Measurements from ENCODE around the gene USP10. TPM values are rescaled to one million over a fixed set of nuclear protein-coding genes. Genes with fewer than 3 reads are reported as not detected.

Gene USP10
- total RNA-seq, 1 experiment from 2014 or later, result 203 TPM

DNA sequence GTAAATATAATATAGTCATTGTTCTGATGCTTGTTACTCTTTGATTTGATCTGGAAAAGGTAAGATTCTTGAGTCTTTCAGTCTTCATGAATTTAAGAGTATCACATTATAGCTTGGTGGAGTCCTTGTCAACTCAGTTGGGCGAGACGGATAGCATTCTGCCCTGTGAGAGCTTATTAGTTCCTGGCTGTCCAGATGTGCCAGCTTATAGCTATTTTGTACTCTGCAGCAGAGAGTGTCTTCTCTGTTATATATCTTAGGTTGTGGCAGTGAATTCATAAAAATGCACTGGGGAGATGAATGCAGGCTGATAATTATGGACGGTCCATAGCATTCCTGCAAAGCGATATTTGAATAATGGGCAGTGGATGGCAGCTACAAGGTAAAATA is 69.0 kb downstream of the USP10 start:
- Histone ChIP-seq H4K20me1 (ENCODE audit: control insufficient read depth, insufficient read depth, insufficient read length) (peaks cover 3% of the 10 kb centered on the region), H3T11ph (ENCODE audit: low read length) (no peak overlapping the region), H3K23me2 (ENCODE audit: insufficient read length, low read depth, low read length, poor library complexity, severe bottlenecking) (no peaks in the 10 kb centered on the region), H4K5ac (ENCODE audit: insufficient read length, low read depth, low read length) (no peak overlapping the region), H3K79me1 (ENCODE audit: insufficient read depth, low read depth, low read length, poor library complexity, severe bottlenecking) (no peaks in the 10 kb centered on the region), H3K79me2 (ENCODE audit: insufficient read depth, low read length) (no peaks in the 10 kb centered on the region; the same call in 1 of the 2 replicates), H3K18ac (ENCODE audit: insufficient read length, low read depth, low read length) (no peak overlapping the region), H2BK120ac (ENCODE audit: low read depth, low read length, poor library complexity, severe bottlenecking) (no peak overlapping the region), H4K91ac (ENCODE audit: insufficient read length, low read depth, low read length) (no peak overlapping the region), H2BK5ac (ENCODE audit: insufficient read length, low read length) (no peak overlapping the region), H3K4ac (ENCODE audit: low read depth, low read length) (no peak overlapping the region), H2BK12ac (ENCODE audit: insufficient read length, low read depth, low read length) (no peak overlapping the region), H3K23ac (ENCODE audit: insufficient read length, low read depth, low read length) (no peak overlapping the region), H3K27me3 (ENCODE audit: insufficient read depth, low read length) (no peaks in the 10 kb centered on the region), H2BK15ac (ENCODE audit: low read depth, low read length) (no peak overlapping the region), H2AFZ (ENCODE audit: low read length) (no peak overlapping the region), H3K4me1 (ENCODE audit: insufficient read depth, low read length) (no peaks in the 10 kb centered on the region), H2AK5ac (ENCODE audit: insufficient read length, low read length) (no peak overlapping the region), H3K27ac (ENCODE audit: insufficient read length, low read depth, low read length) (no peak overlapping the region), H3K4me2 (ENCODE audit: insufficient read depth, insufficient read length, low read length) (no peak overlapping the region), H3K9me3 (ENCODE audit: control insufficient read depth, low read depth, low read length) (no peaks in the 10 kb centered on the region), H3K14ac (ENCODE audit: insufficient read depth, low read length) (no peak overlapping the region), H3K56ac (ENCODE audit: insufficient read length, low read depth, low read length) (no peak overlapping the region), H2BK20ac (ENCODE audit: low read depth, low read length, poor library complexity, severe bottlenecking) (no peak overlapping the region), H4K8ac (replicated peaks; ENCODE audit: insufficient read length, low read depth, low read length) (no peak overlapping the region), H3K9ac (ENCODE audit: extremely low read depth, insufficient read length, low read length) (no peak overlapping the region)
- TF ChIP-seq, protein P1, sequence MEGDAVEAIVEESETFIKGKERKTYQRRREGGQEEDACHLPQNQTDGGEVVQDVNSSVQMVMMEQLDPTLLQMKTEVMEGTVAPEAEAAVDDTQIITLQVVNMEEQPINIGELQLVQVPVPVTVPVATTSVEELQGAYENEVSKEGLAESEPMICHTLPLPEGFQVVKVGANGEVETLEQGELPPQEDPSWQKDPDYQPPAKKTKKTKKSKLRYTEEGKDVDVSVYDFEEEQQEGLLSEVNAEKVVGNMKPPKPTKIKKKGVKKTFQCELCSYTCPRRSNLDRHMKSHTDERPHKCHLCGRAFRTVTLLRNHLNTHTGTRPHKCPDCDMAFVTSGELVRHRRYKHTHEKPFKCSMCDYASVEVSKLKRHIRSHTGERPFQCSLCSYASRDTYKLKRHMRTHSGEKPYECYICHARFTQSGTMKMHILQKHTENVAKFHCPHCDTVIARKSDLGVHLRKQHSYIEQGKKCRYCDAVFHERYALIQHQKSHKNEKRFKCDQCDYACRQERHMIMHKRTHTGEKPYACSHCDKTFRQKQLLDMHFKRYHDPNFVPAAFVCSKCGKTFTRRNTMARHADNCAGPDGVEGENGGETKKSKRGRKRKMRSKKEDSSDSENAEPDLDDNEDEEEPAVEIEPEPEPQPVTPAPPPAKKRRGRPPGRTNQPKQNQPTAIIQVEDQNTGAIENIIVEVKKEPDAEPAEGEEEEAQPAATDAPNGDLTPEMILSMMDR (conservative IDR thresholded peaks at IDR 0.05), result no peak
- H3K4me3 Mint-ChIP-seq, result no peak overlapping the region
- H3K27me3 Mint-ChIP-seq (ENCODE audit: low read depth), result peaks cover 2% of the 10 kb centered on the region; the same call in 1 of the 2 replicates
- H3K36me3 Mint-ChIP-seq (ENCODE audit: insufficient read depth in 1 of 3, low read depth in 3 of 3), result peaks cover 56 to 94% (median 86%) of the 10 kb centered on the region in 3 experiments; a peak in 6 of 7 replicates
- no peak for DNase-seq
- no peaks in the 10 kb centered on the region for H3K9me3 Mint-ChIP-seq
- no CpG with 5 or more reads among the region's 4 CpGs for WGBS (ENCODE audit: extremely low coverage, insufficient read length, low lambda C conversion rate)
- no peak overlapping the region for H3K27ac Mint-ChIP-seq
- H3K4me1 Mint-ChIP-seq, result no peaks in the 10 kb centered on the region

Data from H9 (cell line).